A549 (cell line): ENCODE measurements around the gene FOS. TPM values are rescaled to one million over a fixed set of nuclear protein-coding genes. Genes with fewer than 3 reads are reported as not detected.

Source experiments
- ATAC-seq, 2 experiments: fragments of 200-7000 bp in 1 of 2; fragments of >200 bp in 1 of 2; cut with Nextera tagmentation in 1 of 2; cut with Tn5 transposase in 1 of 2; 3 replicates each; pipeline versions ENCODE4 v1.8.0 to v1.9.1; 2018 to 2020; ENCODE audit warnings: mild to moderate bottlenecking in 1 of 2, moderate library complexity in 1 of 2
- CTCF ChIA-PET: fragments of 300-600 bp; sonication (Branson Sonifier 250); formaldehyde crosslinking; extraction: SDS; loops from one replicate; lab custom pipeline; 2021; ENCODE audit warnings: antibody characterized with exemption, inconsistent platforms; lab: Yijun Ruan, JAX
- POLR2A ChIA-PET: fragments of 350-600 bp; formaldehyde crosslinking; extraction: SDS; loops from one replicate; lab custom pipeline; 2021; ENCODE audit warnings: antibody characterized with exemption, inconsistent platforms; lab: Yijun Ruan, JAX
- DNase-seq, 2 experiments: peaks; one replicate each; pipeline versions ENCODE4 v3.0.0 to v3.0.0-alpha.2; 2011 to 2016; ENCODE audit warnings: low read depth in 1 of 2, low spot score in 1 of 2
- FAIRE-seq: peaks from 2 replicates; lab custom pipeline; 2011; peaks lifted over from hg19 to GRCh38; lab: Jason Lieb, UNC
- H3K27ac ChIP-seq, 2 experiments: fragments of >200 bp; sonication (Bioruptor Twin); formaldehyde crosslinking; 3 replicates each; pipeline ENCODE4 v1.5.1; 2016 to 2017
- H3K4me1 ChIP-seq: fragments of >200 bp; sonication (Bioruptor Twin); formaldehyde crosslinking; 3 replicates; pipeline ENCODE4 v1.6.1; 2016
- H3K4me2 ChIP-seq: fragments of >200 bp; sonication (Bioruptor Twin); formaldehyde crosslinking; 3 replicates; pipeline ENCODE4 v1.6.1; 2016
- H3K4me3 ChIP-seq: fragments of >200 bp; sonication (Bioruptor Twin); formaldehyde crosslinking; 3 replicates; pipeline ENCODE4 v1.5.1; 2016
- H3K9me3 ChIP-seq: fragments of >200 bp; sonication (Bioruptor Twin); formaldehyde crosslinking; 3 replicates; pipeline ENCODE4 v1.6.1; 2016
- BHLHE40 ChIP-seq: IDR thresholded peaks from 2 replicates; pipeline ENCODE4 v1.6.1; 2012; ENCODE audit warnings: low read depth, low read length, inconsistent platforms
- EHMT2 ChIP-seq: fragments of 200-600 bp; sonication (generic); IDR thresholded peaks from 2 replicates; pipeline ENCODE4 v1.6.1; 2016; ENCODE audit warnings: antibody characterized with exemption, low read depth, mild to moderate bottlenecking, moderate library complexity
- EP300 ChIP-seq, 2 experiments: fragments of >200 bp; sonication (Bioruptor Twin); formaldehyde crosslinking; IDR thresholded peaks; 2 replicates in 1 of 2; 3 replicates in 1 of 2; pipeline ENCODE4 v1.6.1; 2016 to 2017
- ESRRA ChIP-seq: fragments of 150-350 bp; IDR thresholded peaks from 2 replicates; pipeline ENCODE4 v1.6.1; 2014; ENCODE audit warnings: mild to moderate bottlenecking, low read length, borderline replicate concordance
- FOSB ChIP-seq: fragments of 250-450 bp; sonication (Bioruptor Pico); IDR thresholded peaks from 2 replicates; pipeline ENCODE4 v1.5.0; 2020; ENCODE audit warnings: mild to moderate bottlenecking, moderate library complexity
- FOSL2 ChIP-seq, 2 experiments: fragments of 450-650 bp in 1 of 2; fragments of >200 bp in 1 of 2; sonication (Bioruptor Twin) in 1 of 2; formaldehyde crosslinking; IDR thresholded peaks; 2 replicates each; pipeline versions ENCODE4 v1.5.0 to v1.6.1; 2016 to 2020; ENCODE audit warnings: mild to moderate bottlenecking in 1 of 2, moderate library complexity in 1 of 2
- HOXB5 ChIP-seq: fragments of 250-450 bp; sonication (Bioruptor Pico); IDR thresholded peaks from 2 replicates; pipeline ENCODE4 v1.5.0; 2020; ENCODE audit warnings: mild to moderate bottlenecking, moderate library complexity
- JUN ChIP-seq, 2 experiments: fragments of >200 bp; sonication (Bioruptor Twin); formaldehyde crosslinking; IDR thresholded peaks; 2 replicates in 1 of 2; 3 replicates in 1 of 2; pipeline ENCODE4 v1.6.1; 2016 to 2017
- KDM1A ChIP-seq: fragments of 200-600 bp; sonication (generic); IDR thresholded peaks from 2 replicates; pipeline ENCODE4 v1.6.1; 2016; ENCODE audit warnings: low read depth, mild to moderate bottlenecking
- KDM5A ChIP-seq: fragments of 200-600 bp; sonication (generic); IDR thresholded peaks from 2 replicates; pipeline ENCODE4 v1.6.1; 2016; ENCODE audit warnings: antibody characterized with exemption, mild to moderate bottlenecking
- MAFK ChIP-seq: fragments of 450-650 bp; IDR thresholded peaks from 2 replicates; pipeline ENCODE4 v1.6.1; 2014; ENCODE audit not compliant: partially characterized antibody
- MAZ ChIP-seq: fragments of 150-350 bp; IDR thresholded peaks from 2 replicates; pipeline ENCODE4 v1.6.1; 2014; ENCODE audit warnings: antibody characterized with exemption, low read depth, low read length, borderline replicate concordance
- NFE2L2 ChIP-seq: fragments of 150-350 bp; conservative IDR thresholded peaks from 2 replicates; pipeline ENCODE4 v1.6.1; 2014; ENCODE audit warnings: low read length
- NR3C1 ChIP-seq: fragments of >200 bp; sonication (Bioruptor Twin); formaldehyde crosslinking; IDR thresholded peaks from 3 replicates; pipeline ENCODE4 v1.6.1; 2017
- PHF8 ChIP-seq: fragments of 200-600 bp; sonication (generic); IDR thresholded peaks from 2 replicates; pipeline ENCODE4 v1.6.1; 2016; ENCODE audit warnings: low read depth, mild to moderate bottlenecking, antibody characterized with exemption, moderate library complexity, borderline replicate concordance
- POLR2A ChIP-seq: IDR thresholded peaks from 2 replicates; pipeline ENCODE4 v1.6.1; 2012; ENCODE audit warnings: mild to moderate bottlenecking, low read length
- RAD21 ChIP-seq, 2 experiments: fragments of >200 bp in 1 of 2; sonication (Bioruptor Twin) in 1 of 2; formaldehyde crosslinking in 1 of 2; IDR thresholded peaks in 1 of 2; conservative IDR thresholded peaks in 1 of 2; 2 replicates in 1 of 2; 3 replicates in 1 of 2; pipeline ENCODE4 v1.6.1; 2012 to 2018; ENCODE audit warnings: inconsistent platforms in 1 of 2
- RFX5 ChIP-seq: fragments of 450-650 bp; IDR thresholded peaks from 2 replicates; pipeline ENCODE4 v1.7.1; 2014; ENCODE audit warnings: antibody characterized with exemption, mild to moderate bottlenecking, moderate library complexity
- SMC3 ChIP-seq: fragments of >200 bp; sonication (Bioruptor Twin); formaldehyde crosslinking; IDR thresholded peaks from 3 replicates; pipeline ENCODE4 v1.6.1; 2018; ENCODE audit warnings: inconsistent platforms
- SREBF2 ChIP-seq: fragments of 450-650 bp; IDR thresholded peaks from 2 replicates; pipeline ENCODE4 v1.6.1; 2014; ENCODE audit warnings: mild to moderate bottlenecking, moderate library complexity
- TFCP2L1 ChIP-seq: fragments of 250-450 bp; sonication (Bioruptor Pico); IDR thresholded peaks from 2 replicates; pipeline ENCODE4 v1.5.0; 2021; ENCODE audit warnings: mild to moderate bottlenecking
- TP53 ChIP-seq: fragments of 250-450 bp; sonication (Bioruptor Pico); IDR thresholded peaks from 2 replicates; pipeline ENCODE4 v1.5.0; 2021; ENCODE audit warnings: mild to moderate bottlenecking, moderate library complexity
- ZC3H11A ChIP-seq: fragments of 450-650 bp; IDR thresholded peaks from 2 replicates; pipeline ENCODE4 v1.6.1; 2014; ENCODE audit warnings: antibody characterized with exemption, mild to moderate bottlenecking
- ZFP36 ChIP-seq: fragments of 450-650 bp; IDR thresholded peaks from 2 replicates; pipeline ENCODE4 v1.6.1; 2014; ENCODE audit warnings: borderline replicate concordance; ENCODE audit not compliant: partially characterized antibody
- ZNF302 ChIP-seq: fragments of 250-450 bp; sonication (Bioruptor Pico); IDR thresholded peaks from 2 replicates; pipeline ENCODE4 v1.9.0; 2021; ENCODE audit warnings: inconsistent platforms, mild to moderate bottlenecking, moderate library complexity
- WGBS: methylation state at CpG from one replicate; pipeline ENCODE4 v1.1.6; 2017; ENCODE audit errors: missing lambda C conversion rate; 5-methylcytosine and 5-hydroxymethylcytosine counted together
- polyA plus RNA-seq, 4 experiments: library from polyadenylated mRNA; depleted of rRNA in 3 of 4; stranded (reverse); fragments of >200 nt; fragmentation: RNase III in 1 of 4; extraction: RNeasy Plus Mini Kit Qiagen cat#74134 plus additional on column Dnase treatment in 1 of 4; gene quantifications; 2 replicates in 3 of 4; 3 replicates in 1 of 4; pipeline ENCODE4 v1.2.3, GENCODE V29; 2011 to 2017
- TF ChIP-seq, protein P1 (sequence below): IDR thresholded peaks from 2 replicates; pipeline ENCODE4 v1.6.1; 2012; ENCODE audit warnings: low read depth, borderline replicate concordance
- TF ChIP-seq, protein P2 (sequence below): fragments of 250-450 bp; sonication (Bioruptor Pico); IDR thresholded peaks from 2 replicates; pipeline ENCODE4 v1.5.0; 2020; ENCODE audit warnings: low read depth, mild to moderate bottlenecking, moderate library complexity
- TF ChIP-seq, protein P3 (sequence below): fragments of 200-600 bp; sonication (generic); IDR thresholded peaks from 2 replicates; pipeline ENCODE4 v1.6.1; 2016; ENCODE audit warnings: antibody characterized with exemption, mild to moderate bottlenecking, moderate library complexity
- TF ChIP-seq, protein P4 (sequence below): fragments of 150-350 bp; IDR thresholded peaks from 2 replicates; pipeline ENCODE4 v1.6.1; 2014; ENCODE audit warnings: low read depth, mild to moderate bottlenecking, low read length
- TF ChIP-seq, protein P5 (sequence below): IDR thresholded peaks from 2 replicates; pipeline ENCODE4 v1.6.1; 2012

The FOS gene
- polyA plus RNA-seq, 2 of the 4 experiments (the other 2 are of a cell fraction): 4.2 to 256 TPM

DNA sequence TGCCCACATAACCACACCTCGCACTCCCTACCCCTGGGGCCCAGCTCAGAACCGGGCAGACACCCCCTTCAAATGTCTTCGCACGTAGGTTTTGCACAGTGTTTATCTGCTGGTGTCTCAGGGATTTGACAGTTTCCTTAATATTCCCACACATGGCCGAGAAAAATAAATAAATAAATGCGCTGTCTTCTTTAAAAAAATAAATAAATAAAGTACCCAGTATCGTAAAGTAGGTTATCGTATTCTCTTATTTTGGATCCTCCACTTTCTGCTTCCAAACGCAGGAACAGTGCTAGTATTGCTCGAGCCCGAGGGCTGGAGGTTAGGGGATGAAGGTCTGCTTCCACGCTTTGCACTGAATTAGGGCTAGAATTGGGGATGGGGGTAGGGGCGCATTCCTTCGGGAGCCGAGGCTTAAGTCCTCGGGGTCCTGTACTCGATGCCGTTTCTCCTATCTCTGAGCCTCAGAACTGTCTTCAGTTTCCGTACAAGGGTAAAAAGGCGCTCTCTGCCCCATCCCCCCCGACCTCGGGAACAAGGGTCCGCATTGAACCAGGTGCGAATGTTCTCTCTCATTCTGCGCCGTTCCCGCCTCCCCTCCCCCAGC, 710 bp upstream of the FOS start:
- whole genome bisulfite sequencing: under 1% methylated on average over 23 of the region's 27 CpGs
- H3K4me1 ChIP-seq: peaks cover 22% of the 10 kb centered on the region
- TF ChIP-seq PHF8 (0 out of 2 replicates have a peak, but pooled peaks have one; percentile 7), ZC3H11A (peak; percentile 60), TFCP2L1 (CRISPR knock-in tag) (0 out of 2 replicates have a peak, but pooled peaks have one; percentile 46), SMC3 (no peak)
- H3K4me3 ChIP-seq: peak overlapping the region; percentile 65
- ChIA-PET CTCF (interaction anchor here (1.1 to 2.2 kb wide), 4 partner anchors 11 to 22 kb away, joined by 3 to 10 read pairs (median 5); no protein-coding TSS in a partner anchor), POLR2A (interaction anchor here (0.6 to 3.0 kb wide), 15 partner anchors 9 to 208 kb away, joined by 3 to 18 read pairs (median 4); partner anchors contain the start of genes NEK9 and ZC2HC1C)
- FAIRE-seq (no peak), ATAC-seq (peak; percentile 10 to 26), DNase-seq (no peak)
- H3K9me3 ChIP-seq: no peaks in the 10 kb centered on the region
- peak overlapping the region; percentile 85 to 97 for H3K27ac ChIP-seq
- peak overlapping the region; percentile 91 for H3K4me2 ChIP-seq

DNA sequence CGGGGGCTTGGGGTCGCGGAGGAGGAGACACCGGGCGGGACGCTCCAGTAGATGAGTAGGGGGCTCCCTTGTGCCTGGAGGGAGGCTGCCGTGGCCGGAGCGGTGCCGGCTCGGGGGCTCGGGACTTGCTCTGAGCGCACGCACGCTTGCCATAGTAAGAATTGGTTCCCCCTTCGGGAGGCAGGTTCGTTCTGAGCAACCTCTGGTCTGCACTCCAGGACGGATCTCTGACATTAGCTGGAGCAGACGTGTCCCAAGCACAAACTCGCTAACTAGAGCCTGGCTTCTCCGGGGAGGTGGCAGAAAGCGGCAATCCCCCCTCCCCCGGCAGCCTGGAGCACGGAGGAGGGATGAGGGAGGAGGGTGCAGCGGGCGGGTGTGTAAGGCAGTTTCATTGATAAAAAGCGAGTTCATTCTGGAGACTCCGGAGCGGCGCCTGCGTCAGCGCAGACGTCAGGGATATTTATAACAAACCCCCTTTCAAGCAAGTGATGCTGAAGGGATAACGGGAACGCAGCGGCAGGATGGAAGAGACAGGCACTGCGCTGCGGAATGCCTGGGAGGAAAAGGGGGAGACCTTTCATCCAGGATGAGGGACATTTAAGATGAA, 630 bp downstream of the FOS start:
- Histone ChIP-seq H3K27ac (peak overlapping the region; percentile 85 to 97), H3K9me3 (no peaks in the 10 kb centered on the region), H3K4me2 (peak overlapping the region; percentile 91), H3K4me1 (peaks cover 35% of the 10 kb centered on the region), H3K4me3 (peak overlapping the region; percentile 65)
- DNase-seq: peak in 1 of 2 experiments; percentile 47
- ChIA-PET CTCF (no interaction called here), POLR2A (interaction anchor here (1.0 to 1.5 kb wide), 10 partner anchors 8 to 210 kb away, joined by 3 to 17 read pairs (median 4); partner anchors contain the start of gene ZC2HC1C)
- 3% methylated on average over 21 of the region's 38 CpGs for WGBS
- no peak for FAIRE-seq
- no peak for ATAC-seq
- TF ChIP-seq TFCP2L1 (CRISPR knock-in tag) (no peak), ZNF302 (CRISPR knock-in tag) (no peak), FOSL2 (IDR thresholded peaks at IDR 0.05) (no peak), FOSL2 (CRISPR knock-in tag; IDR thresholded peaks at IDR 0.05) (0 out of 2 replicates have a peak, but pooled peaks have one; percentile 4), BHLHE40 (no peak), FOSB (CRISPR knock-in tag) (peak; percentile 91), RFX5 (no peak), TP53 (CRISPR knock-in tag) (peak; percentile 96), KDM1A (no peak), MAFK (no peak), HOXB5 (CRISPR knock-in tag) (no peak), ZFP36 (no peak), POLR2A (no peak), ESRRA (no peak), RAD21 (conservative IDR thresholded peaks at IDR 0.05 in 1 of 2, IDR thresholded peaks at IDR 0.05 in 1 of 2) (no peak), NR3C1 (no peak), JUN (IDR thresholded peaks at IDR 0.05) (no peak), MAZ (no peak), NFE2L2 (no peak), KDM5A (no peak), SREBF2 (no peak), EHMT2 (no peak), PHF8 (peak; percentile 36), EP300 (IDR thresholded peaks at IDR 0.05) (no peak), SMC3 (no peak)
- TF ChIP-seq, protein P1, sequence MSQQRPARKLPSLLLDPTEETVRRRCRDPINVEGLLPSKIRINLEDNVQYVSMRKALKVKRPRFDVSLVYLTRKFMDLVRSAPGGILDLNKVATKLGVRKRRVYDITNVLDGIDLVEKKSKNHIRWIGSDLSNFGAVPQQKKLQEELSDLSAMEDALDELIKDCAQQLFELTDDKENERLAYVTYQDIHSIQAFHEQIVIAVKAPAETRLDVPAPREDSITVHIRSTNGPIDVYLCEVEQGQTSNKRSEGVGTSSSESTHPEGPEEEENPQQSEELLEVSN: no peak
- TF ChIP-seq, protein P2, sequence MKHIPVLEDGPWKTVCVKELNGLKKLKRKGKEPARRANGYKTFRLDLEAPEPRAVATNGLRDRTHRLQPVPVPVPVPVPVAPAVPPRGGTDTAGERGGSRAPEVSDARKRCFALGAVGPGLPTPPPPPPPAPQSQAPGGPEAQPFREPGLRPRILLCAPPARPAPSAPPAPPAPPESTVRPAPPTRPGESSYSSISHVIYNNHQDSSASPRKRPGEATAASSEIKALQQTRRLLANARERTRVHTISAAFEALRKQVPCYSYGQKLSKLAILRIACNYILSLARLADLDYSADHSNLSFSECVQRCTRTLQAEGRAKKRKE: no peak
- TF ChIP-seq, protein P3, sequence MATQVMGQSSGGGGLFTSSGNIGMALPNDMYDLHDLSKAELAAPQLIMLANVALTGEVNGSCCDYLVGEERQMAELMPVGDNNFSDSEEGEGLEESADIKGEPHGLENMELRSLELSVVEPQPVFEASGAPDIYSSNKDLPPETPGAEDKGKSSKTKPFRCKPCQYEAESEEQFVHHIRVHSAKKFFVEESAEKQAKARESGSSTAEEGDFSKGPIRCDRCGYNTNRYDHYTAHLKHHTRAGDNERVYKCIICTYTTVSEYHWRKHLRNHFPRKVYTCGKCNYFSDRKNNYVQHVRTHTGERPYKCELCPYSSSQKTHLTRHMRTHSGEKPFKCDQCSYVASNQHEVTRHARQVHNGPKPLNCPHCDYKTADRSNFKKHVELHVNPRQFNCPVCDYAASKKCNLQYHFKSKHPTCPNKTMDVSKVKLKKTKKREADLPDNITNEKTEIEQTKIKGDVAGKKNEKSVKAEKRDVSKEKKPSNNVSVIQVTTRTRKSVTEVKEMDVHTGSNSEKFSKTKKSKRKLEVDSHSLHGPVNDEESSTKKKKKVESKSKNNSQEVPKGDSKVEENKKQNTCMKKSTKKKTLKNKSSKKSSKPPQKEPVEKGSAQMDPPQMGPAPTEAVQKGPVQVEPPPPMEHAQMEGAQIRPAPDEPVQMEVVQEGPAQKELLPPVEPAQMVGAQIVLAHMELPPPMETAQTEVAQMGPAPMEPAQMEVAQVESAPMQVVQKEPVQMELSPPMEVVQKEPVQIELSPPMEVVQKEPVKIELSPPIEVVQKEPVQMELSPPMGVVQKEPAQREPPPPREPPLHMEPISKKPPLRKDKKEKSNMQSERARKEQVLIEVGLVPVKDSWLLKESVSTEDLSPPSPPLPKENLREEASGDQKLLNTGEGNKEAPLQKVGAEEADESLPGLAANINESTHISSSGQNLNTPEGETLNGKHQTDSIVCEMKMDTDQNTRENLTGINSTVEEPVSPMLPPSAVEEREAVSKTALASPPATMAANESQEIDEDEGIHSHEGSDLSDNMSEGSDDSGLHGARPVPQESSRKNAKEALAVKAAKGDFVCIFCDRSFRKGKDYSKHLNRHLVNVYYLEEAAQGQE: peak; percentile 40; the same call in 1 of the 2 replicates
- TF ChIP-seq, protein P4, sequence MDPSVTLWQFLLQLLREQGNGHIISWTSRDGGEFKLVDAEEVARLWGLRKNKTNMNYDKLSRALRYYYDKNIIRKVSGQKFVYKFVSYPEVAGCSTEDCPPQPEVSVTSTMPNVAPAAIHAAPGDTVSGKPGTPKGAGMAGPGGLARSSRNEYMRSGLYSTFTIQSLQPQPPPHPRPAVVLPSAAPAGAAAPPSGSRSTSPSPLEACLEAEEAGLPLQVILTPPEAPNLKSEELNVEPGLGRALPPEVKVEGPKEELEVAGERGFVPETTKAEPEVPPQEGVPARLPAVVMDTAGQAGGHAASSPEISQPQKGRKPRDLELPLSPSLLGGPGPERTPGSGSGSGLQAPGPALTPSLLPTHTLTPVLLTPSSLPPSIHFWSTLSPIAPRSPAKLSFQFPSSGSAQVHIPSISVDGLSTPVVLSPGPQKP: no peak
- TF ChIP-seq, protein P5, sequence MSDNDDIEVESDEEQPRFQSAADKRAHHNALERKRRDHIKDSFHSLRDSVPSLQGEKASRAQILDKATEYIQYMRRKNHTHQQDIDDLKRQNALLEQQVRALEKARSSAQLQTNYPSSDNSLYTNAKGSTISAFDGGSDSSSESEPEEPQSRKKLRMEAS: 0 out of 2 replicates have a peak, but pooled peaks have one; percentile 6
